ENCODE data around the gene CIAO2B. TPM values are rescaled to one million over a fixed set of nuclear protein-coding genes. Genes with fewer than 3 reads are reported as not detected.
"Not testable (repeated sequence)": the region's sequence is repeated elsewhere in the genome, so short reads cannot be mapped to it uniquely, and the experiment has no call there.

CIAO2B gene
- total RNA-seq, 2 donors from 2014 or later: 53.0 to 60.3 TPM

- no peak for DNase-seq (ENCODE audit: low spot score)
- intact Hi-C loops (cut with DNase I): loop anchor here in 1 of 2 donors (5.0 kb wide), 1 partner anchor 33 kb away; the partner anchor contains the start of gene CIAO2B
Observed at GRCh38 chr16:66899310-66899944, 34.8 kb downstream of the CIAO2B start.

GRCh38 chr16:66898933-66899309, 35.3 kb downstream of the CIAO2B start:
- DNase-seq (ENCODE audit: low spot score): no peak
- intact Hi-C loops (cut with DNase I): loop anchor here in 1 of 2 donors (5.0 kb wide), 1 partner anchor 33 kb away; the partner anchor contains the start of gene CIAO2B

DNA sequence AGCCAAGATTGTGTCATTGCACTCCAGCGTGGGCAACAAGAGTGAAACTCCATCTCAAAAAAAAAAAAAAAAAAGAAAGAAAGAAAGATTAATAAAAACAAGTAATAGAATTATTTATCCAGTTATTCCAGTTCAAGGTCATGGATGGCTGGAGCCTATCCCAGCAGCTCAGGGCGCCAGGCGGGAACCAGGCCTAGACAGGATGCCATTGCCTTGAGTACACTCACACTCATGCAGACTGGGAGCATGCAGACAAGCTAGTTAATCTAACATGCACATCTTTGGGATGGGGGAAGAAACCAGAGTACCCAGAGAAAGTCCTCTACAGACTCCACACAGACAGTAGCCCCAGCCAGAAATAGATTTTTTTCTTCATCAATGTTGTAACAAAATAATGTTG, 36.0 kb downstream of the CIAO2B start:
- no peak for DNase-seq (ENCODE audit: low spot score)
- intact Hi-C loops (cut with DNase I): loop anchor here in 1 of 2 donors (5.0 kb wide), 1 partner anchor 34 kb away; the partner anchor contains the start of gene CIAO2B

GRCh38 chr16:66896682-66897081, 37.5 kb downstream of the CIAO2B start:
- intact Hi-C loops (cut with DNase I): loop anchor here in 1 of 2 donors (5.0 kb wide), 1 partner anchor 36 kb away; the partner anchor contains the start of gene CIAO2B
- not testable (repeated sequence) for DNase-seq (ENCODE audit: low spot score)

- no peak for DNase-seq (ENCODE audit: low spot score)
- intact Hi-C loops (cut with DNase I): loop anchor here in 1 of 2 donors (5.0 kb wide), 1 partner anchor 36 kb away; the partner anchor contains the start of gene CIAO2B
Observed at GRCh38 chr16:66895999-66896398, 38.2 kb downstream of the CIAO2B start.

DNA sequence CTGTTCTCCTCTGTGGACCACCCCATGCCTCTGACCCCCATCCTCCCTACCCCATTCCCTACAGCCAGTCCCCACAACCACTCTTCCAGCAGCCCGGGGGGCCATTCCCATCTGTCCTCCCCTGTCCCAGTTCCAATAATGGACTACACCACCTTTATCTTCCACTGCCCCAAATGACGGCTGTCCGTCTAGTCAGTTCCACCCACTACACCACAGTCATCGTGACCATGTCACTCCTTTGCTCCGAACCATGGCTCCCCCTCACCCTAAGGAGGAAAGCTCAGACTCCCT, 38.6 kb downstream of the CIAO2B start:
- intact Hi-C loops (cut with DNase I): loop anchor here in 1 of 2 donors (5.0 kb wide), 1 partner anchor 37 kb away; the partner anchor contains the start of gene CIAO2B
- no peak for DNase-seq (ENCODE audit: low spot score)

DNA sequence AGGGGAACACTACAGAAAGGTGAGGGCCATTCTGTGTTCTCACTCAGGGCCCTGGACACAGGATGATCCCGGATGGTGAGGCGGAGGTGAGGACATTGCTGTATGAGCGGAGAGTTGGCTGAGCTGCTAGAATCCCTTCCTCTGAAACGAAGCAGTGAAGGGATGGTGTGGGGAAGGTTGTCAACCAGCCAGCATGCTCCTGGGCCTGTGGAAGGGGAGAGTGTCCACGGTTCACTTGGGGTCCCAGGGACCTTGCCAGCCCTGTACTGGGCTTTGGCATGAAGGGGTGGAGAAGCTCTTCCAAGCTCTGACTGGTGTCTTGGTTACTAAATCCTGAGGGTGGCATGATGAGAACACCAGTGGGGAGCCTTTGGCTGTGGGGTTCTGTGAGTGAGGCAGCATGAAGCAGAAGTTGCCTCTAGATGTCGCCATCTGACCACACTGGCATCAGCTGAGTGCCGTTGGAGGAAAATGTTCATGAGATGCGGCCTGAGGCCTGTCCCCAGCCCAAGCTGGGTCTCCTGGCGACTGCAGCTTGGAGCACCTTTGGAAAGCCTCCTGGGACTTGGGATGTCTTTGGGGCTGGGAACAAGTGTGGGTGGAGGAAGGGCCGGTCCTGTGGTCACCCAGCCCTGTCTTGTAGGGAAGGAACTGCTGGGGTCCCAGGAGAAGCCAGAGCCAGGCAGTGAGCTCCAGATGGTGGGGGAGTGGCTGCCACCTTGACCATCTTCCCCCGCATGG, 39.1 kb downstream of the CIAO2B start:
- intact Hi-C loops (cut with DNase I): loop anchor here (5.0 kb wide), 3 partner anchors 32 to 262 kb away; partner anchors contain the start of genes CIAO2B (in 1 of the 2), FBXL8 (in 1 of the 2), RRAD (in 1 of the 2) and TRADD (in 1 of the 2)
- DNase-seq (ENCODE audit: low spot score): no peak

DNA sequence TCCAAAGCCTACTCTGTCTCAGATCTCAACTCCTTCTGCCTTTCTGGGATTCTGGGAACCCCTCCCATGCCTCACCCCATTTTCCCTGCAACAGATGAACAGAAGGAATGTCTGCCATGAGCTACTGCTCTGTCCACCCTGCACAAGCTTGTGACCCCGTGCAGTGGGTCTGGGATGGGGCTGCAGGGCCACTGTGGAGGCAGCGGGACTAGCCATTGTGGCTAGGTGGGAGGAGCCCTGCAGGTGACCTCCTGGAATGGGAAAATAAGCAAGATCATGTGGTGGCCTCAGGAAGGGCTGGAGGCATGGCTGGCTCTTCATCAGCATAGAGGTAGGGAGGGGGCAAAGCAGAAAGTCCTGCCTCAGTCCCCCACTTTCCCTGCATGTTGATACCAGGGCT, 40.1 kb downstream of the CIAO2B start:
- peak; percentile 74 for DNase-seq (ENCODE audit: low spot score)
- intact Hi-C loops (cut with DNase I): loop anchor here (5.0 kb wide), 2 partner anchors 33 to 263 kb away; partner anchors contain the start of genes FBXL8 (in 1 of the 2), RRAD (in 1 of the 2) and TRADD (in 1 of the 2)

- no peak for DNase-seq (ENCODE audit: low spot score)
- intact Hi-C loops (cut with DNase I): loop anchor here (5.0 kb wide), 2 partner anchors 36 to 266 kb away; partner anchors contain the start of genes FBXL8 (in 1 of the 2), RRAD (in 1 of the 2) and TRADD (in 1 of the 2)
Observed at GRCh38 chr16:66891797-66892196, 42.4 kb downstream of the CIAO2B start.

GRCh38 chr16:66891360-66891759, 42.8 kb downstream of the CIAO2B start:
- no peak for DNase-seq (ENCODE audit: low spot score)
- intact Hi-C loops (cut with DNase I): loop anchor here (5.0 kb wide), 2 partner anchors 36 to 266 kb away; partner anchors contain the start of genes FBXL8 (in 1 of the 2), RRAD (in 1 of the 2) and TRADD (in 1 of the 2)

GRCh38 chr16:66890799-66891198, 43.4 kb downstream of the CIAO2B start:
- intact Hi-C loops (cut with DNase I): loop anchor here (5.0 kb wide), 2 partner anchors 37 to 267 kb away; partner anchors contain the start of genes FBXL8 (in 1 of the 2), RRAD (in 1 of the 2) and TRADD (in 1 of the 2)

GRCh38 chr16:66889622-66890021, 44.6 kb downstream of the CIAO2B start:
- intact Hi-C loops (cut with DNase I): loop anchor here (5.0 kb wide), 2 partner anchors 38 to 268 kb away; partner anchors contain the start of genes FBXL8 (in 1 of the 2), RRAD (in 1 of the 2) and TRADD (in 1 of the 2)

More at GRCh38 chr16:66890799-66891198, 43.4 kb downstream of the CIAO2B start:
- no peak for DNase-seq (ENCODE audit: low spot score)

GRCh38 chr16:66888647-66889615, 45.3 kb downstream of the CIAO2B start:
- no peak for DNase-seq (ENCODE audit: low spot score)
- intact Hi-C loops (cut with DNase I): no loop called here

More at GRCh38 chr16:66889622-66890021, 44.6 kb downstream of the CIAO2B start:
- no peak for DNase-seq (ENCODE audit: low spot score)

- no peak for DNase-seq (ENCODE audit: low spot score)
- intact Hi-C loops (cut with DNase I): no loop called here
Observed at GRCh38 chr16:66886914-66887313, 47.3 kb downstream of the CIAO2B start.

- intact Hi-C loops (cut with DNase I): no loop called here
Observed at GRCh38 chr16:66886321-66886720, 47.9 kb downstream of the CIAO2B start.

GRCh38 chr16:66885491-66885890, 48.7 kb downstream of the CIAO2B start:
- intact Hi-C loops (cut with DNase I): no loop called here
- DNase-seq (ENCODE audit: low spot score): peak; percentile 72

More at GRCh38 chr16:66886321-66886720, 47.9 kb downstream of the CIAO2B start:
- DNase-seq (ENCODE audit: low spot score): no peak

DNA sequence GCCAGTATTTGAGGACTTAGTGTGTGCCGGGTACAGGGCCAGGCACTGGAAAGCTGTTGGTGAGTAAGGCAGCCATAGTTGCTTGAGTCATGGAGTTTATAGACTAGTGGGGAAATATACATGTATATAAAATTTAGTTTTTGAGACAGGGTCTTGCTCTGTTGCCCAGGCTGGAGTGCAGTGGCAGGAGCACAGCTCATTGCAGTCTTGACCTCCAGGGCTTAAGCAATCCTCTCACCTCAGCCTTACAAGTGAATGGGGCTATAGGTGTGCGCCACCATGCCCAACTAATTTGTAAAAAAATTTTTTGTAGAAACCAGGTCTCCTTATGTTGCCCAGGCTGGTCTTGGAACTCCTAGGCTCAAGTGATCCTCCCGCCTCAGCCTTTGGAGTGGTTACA, 51.5 kb downstream of the CIAO2B start:
- intact Hi-C loops (cut with DNase I): no loop called here
- no peak for DNase-seq (ENCODE audit: low spot score)

Measured in posterior vena cava (tissue), 2 donors.